Activated naive CD8-positive, alpha-beta T cell treated with anti-CD3 and anti-CD28 coated beads, Interleukin-2, amount 10 ng/mL, durations not matched to agents 7 days and 5 days (primary cell): Measurements from ENCODE around the gene EML6. TPM values are rescaled to one million over a fixed set of nuclear protein-coding genes. Genes with fewer than 3 reads are reported as not detected.
A peak's percentile ranks its signal among the peaks of the same experiment; 100 is the strongest.
"Not testable (repeated sequence)": the region's sequence is repeated elsewhere in the genome, so short reads cannot be mapped to it uniquely, and the experiment has no call there.

ENCODE experiments used
- ATAC-seq: fragments of 150-1000 bp; cut with Tn5 transposase; one replicate; pipeline ENCODE4 v1.10.0; 2021; ENCODE audit warnings: low read depth, moderate library complexity
- POLR2A ChIA-PET: fragments of 350-600 bp; sonication (Branson Sonifier 250); formaldehyde crosslinking; loops from one replicate; lab custom pipeline; 2021; ENCODE audit warnings: antibody characterized with exemption; lab: Charles Lee
- DNase-seq: peaks from one replicate; pipeline ENCODE4 v3.0.0; 2021
- H3K27ac Mint-ChIP-seq: one replicate; pipeline ENCODE4 v1.8.0; 2022; ENCODE audit warnings: mild to moderate bottlenecking, mixed read lengths
- H3K27me3 Mint-ChIP-seq: one replicate; pipeline ENCODE4 v1.8.0; 2022; ENCODE audit warnings: mild to moderate bottlenecking, moderate library complexity, mixed read lengths
- H3K36me3 Mint-ChIP-seq: one replicate; pipeline ENCODE4 v1.8.0; 2021; ENCODE audit warnings: mild to moderate bottlenecking, mixed read lengths
- H3K4me1 Mint-ChIP-seq: one replicate; pipeline ENCODE4 v1.8.0; 2021; ENCODE audit warnings: mixed read lengths
- H3K4me3 Mint-ChIP-seq: one replicate; pipeline ENCODE4 v1.8.0; 2022; ENCODE audit warnings: mild to moderate bottlenecking, moderate library complexity, mixed read lengths
- H3K9me3 Mint-ChIP-seq: one replicate; pipeline ENCODE4 v1.8.0; 2021; ENCODE audit warnings: mixed read lengths
- total RNA-seq, 2 experiments: library from RNA; stranded (reverse); gene quantifications; one replicate each; pipeline ENCODE4 v1.2.3, GENCODE V29; 2021

EML6 gene
- total RNA-seq, 2 experiments from 2014 or later, result 2.1 to 2.4 TPM

- no peak overlapping the region for H3K27ac Mint-ChIP-seq
- DNase-seq, result no peak
- no peak for ATAC-seq
- no peak overlapping the region for H3K4me3 Mint-ChIP-seq
- H3K27me3 Mint-ChIP-seq, result no peaks in the 10 kb centered on the region
- H3K36me3 Mint-ChIP-seq, result peaks cover 33% of the 10 kb centered on the region
- POLR2A ChIA-PET, result no interaction called here
- no peaks in the 10 kb centered on the region for H3K9me3 Mint-ChIP-seq
- H3K4me1 Mint-ChIP-seq, result peaks cover 9% of the 10 kb centered on the region
Measured at GRCh38 chr2:54983345-54984220, 260.1 kb downstream of the EML6 start.

- Mint-ChIP-seq H3K4me1 (peaks cover 9% of the 10 kb centered on the region), H3K27me3 (no peaks in the 10 kb centered on the region), H3K36me3 (peaks cover 31% of the 10 kb centered on the region), H3K9me3 (no peaks in the 10 kb centered on the region), H3K27ac (no peak overlapping the region), H3K4me3 (no peak overlapping the region)
- ATAC-seq (no peak), DNase-seq (no peak)
- POLR2A ChIA-PET, result no interaction called here
Measured at GRCh38 chr2:54984476-54984875, 261.0 kb downstream of the EML6 start.

GRCh38 chr2:54986264-54986663, 262.8 kb downstream of the EML6 start:
- no peaks in the 10 kb centered on the region for H3K9me3 Mint-ChIP-seq
- H3K27ac Mint-ChIP-seq, result no peak overlapping the region
- no peak for DNase-seq
- ATAC-seq, result no peak
- POLR2A ChIA-PET, result no interaction called here
- peaks cover 30% of the 10 kb centered on the region for H3K36me3 Mint-ChIP-seq
- H3K27me3 Mint-ChIP-seq, result no peaks in the 10 kb centered on the region
- peaks cover 7% of the 10 kb centered on the region for H3K4me1 Mint-ChIP-seq
- H3K4me3 Mint-ChIP-seq, result no peak overlapping the region

GRCh38 chr2:54988612-54989011, 265.1 kb downstream of the EML6 start:
- DNase-seq, result no peak
- H3K27ac Mint-ChIP-seq, result no peak overlapping the region
- H3K4me3 Mint-ChIP-seq, result no peak overlapping the region
- POLR2A ChIA-PET, result no interaction called here
- no peaks in the 10 kb centered on the region for H3K9me3 Mint-ChIP-seq
- H3K4me1 Mint-ChIP-seq, result peaks cover 6% of the 10 kb centered on the region
- H3K27me3 Mint-ChIP-seq, result no peaks in the 10 kb centered on the region
- ATAC-seq, result no peak
- H3K36me3 Mint-ChIP-seq, result peaks cover 19% of the 10 kb centered on the region

DNA sequence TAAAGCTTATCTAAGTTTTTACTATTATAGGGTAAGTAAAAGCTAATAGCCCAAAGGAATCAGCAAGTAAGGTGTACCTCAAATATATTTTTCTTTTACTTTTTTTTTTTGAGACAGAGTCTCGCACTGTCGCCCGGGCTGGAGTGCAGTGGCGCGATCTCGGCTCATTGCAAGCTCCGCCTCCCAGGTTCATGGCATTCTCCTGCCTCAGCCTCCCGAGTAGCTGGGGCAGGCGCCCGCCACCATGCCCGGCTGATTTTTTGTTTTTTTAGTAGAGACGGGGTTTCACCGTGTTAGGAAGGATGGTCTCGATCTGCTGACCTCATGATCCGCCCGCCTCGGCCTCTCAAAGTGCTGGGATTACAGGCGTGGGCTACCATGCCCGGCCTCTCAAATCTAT, 267.2 kb downstream of the EML6 start:
- ATAC-seq, H3K4me1 Mint-ChIP-seq, DNase-seq, POLR2A ChIA-PET, H3K9me3 Mint-ChIP-seq, H3K4me3 Mint-ChIP-seq, H3K27ac Mint-ChIP-seq, H3K27me3 Mint-ChIP-seq: not testable (repeated sequence)
- peaks cover 16% of the 10 kb centered on the region for H3K36me3 Mint-ChIP-seq

DNA sequence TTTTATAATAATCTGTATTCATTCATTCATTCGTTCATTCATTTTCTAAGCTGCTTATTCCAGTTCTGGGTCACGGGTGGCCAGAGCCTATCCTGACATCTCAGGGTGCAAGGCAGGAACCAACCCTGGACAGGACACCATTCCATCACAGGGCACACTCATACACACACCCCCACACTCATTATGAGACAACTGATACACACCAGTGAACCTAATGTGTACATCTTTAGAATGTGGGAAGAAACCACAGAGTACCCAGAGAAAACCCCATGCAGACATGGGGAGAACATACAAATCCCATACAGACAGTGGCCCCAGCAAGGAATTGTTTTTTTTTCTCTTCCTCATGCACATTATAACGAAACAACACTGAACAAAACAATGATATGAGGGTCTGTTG, 272.1 kb downstream of the EML6 start:
- POLR2A ChIA-PET, result no interaction called here
- ATAC-seq, result no peak
- H3K4me3 Mint-ChIP-seq, result no peak overlapping the region
- no peaks in the 10 kb centered on the region for H3K27me3 Mint-ChIP-seq
- H3K4me1 Mint-ChIP-seq, result peaks cover 24% of the 10 kb centered on the region
- no peaks in the 10 kb centered on the region for H3K9me3 Mint-ChIP-seq
- no peak for DNase-seq
- peaks cover 9% of the 10 kb centered on the region for H3K36me3 Mint-ChIP-seq
- H3K27ac Mint-ChIP-seq, result no peak overlapping the region

GRCh38 chr2:54997826-54998225, 274.4 kb downstream of the EML6 start:
- no peak for DNase-seq
- Mint-ChIP-seq H3K27me3 (no peaks in the 10 kb centered on the region), H3K4me3 (no peak overlapping the region), H3K9me3 (no peaks in the 10 kb centered on the region), H3K4me1 (peaks cover 27% of the 10 kb centered on the region), H3K27ac (no peak overlapping the region), H3K36me3 (peaks cover 9% of the 10 kb centered on the region)
- POLR2A ChIA-PET, result no interaction called here
- ATAC-seq, result no peak

DNA sequence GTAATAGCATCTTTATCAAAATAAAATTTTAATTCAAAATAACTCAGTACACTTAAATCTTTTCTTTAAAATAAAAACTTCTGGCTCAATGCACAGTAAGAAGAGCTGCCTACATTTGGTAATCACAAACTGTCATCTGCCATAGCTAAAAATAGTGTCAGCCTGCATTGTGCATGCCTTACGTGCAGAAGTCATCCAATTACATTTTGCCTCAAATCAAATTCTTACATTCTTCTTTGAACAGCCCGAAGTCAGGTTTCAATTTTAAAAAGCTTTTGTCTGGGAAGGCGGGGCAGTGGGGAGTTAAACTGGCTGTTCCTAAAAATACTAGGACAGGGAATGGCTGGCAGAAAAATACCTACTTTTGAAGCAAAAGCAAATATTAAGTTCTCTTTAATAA, 275.7 kb downstream of the EML6 start:
- H3K27ac Mint-ChIP-seq, result no peak overlapping the region
- peaks cover 27% of the 10 kb centered on the region for H3K4me1 Mint-ChIP-seq
- H3K36me3 Mint-ChIP-seq, result peaks cover 8% of the 10 kb centered on the region
- no peak overlapping the region for H3K4me3 Mint-ChIP-seq
- no peaks in the 10 kb centered on the region for H3K27me3 Mint-ChIP-seq
- POLR2A ChIA-PET, result no interaction called here
- ATAC-seq (no peak), DNase-seq (no peak)
- no peaks in the 10 kb centered on the region for H3K9me3 Mint-ChIP-seq

DNA sequence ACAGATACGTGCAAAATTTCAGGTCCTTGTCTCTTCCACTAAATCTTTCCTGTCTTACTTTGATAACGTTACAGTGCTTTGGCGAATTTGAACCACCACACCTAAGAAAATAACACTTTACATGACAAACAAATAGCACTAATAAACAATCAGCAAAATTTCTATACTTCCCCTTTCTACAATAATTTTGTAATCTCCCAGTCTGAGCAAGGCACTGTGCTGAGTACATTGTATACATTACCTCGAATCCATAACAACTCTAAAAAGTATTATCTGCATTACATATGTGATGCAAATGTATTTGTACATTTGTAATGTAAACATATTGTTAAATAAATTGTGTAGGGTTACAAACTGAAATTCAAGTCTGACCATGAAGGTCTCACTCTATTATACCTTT, 276.9 kb downstream of the EML6 start:
- peaks cover 31% of the 10 kb centered on the region for H3K4me1 Mint-ChIP-seq
- POLR2A ChIA-PET, result no interaction called here
- H3K9me3 Mint-ChIP-seq, result no peaks in the 10 kb centered on the region
- H3K4me3 Mint-ChIP-seq, result no peak overlapping the region
- peaks cover 4% of the 10 kb centered on the region for H3K36me3 Mint-ChIP-seq
- no peak for DNase-seq
- H3K27me3 Mint-ChIP-seq, result no peaks in the 10 kb centered on the region
- no peak for ATAC-seq
- H3K27ac Mint-ChIP-seq, result no peak overlapping the region

DNA sequence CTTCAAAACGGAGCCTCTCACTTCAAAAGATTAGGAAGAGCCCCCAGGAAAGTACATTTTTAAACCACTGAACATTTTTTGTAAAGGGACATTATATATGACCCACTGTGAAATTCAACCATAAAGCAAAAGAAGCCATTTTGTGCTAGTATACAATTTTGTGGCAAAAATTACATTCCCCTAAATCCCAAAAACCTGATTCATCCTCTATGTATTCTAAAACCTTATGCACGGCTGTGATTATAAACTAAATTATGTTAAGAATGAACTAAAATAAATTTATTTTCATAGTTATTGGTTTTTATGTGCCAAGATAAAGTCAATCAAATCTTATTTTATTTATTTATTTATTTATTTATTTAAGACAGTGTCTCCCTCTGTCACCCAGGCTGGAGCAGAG, 278.3 kb downstream of the EML6 start:
- Mint-ChIP-seq H3K4me3 (no peak overlapping the region), H3K36me3 (peaks cover 2% of the 10 kb centered on the region), H3K9me3 (no peaks in the 10 kb centered on the region), H3K4me1 (peaks cover 32% of the 10 kb centered on the region), H3K27me3 (no peaks in the 10 kb centered on the region), H3K27ac (no peak overlapping the region)
- POLR2A ChIA-PET, result no interaction called here
- DNase-seq (no peak), ATAC-seq (no peak)

DNA sequence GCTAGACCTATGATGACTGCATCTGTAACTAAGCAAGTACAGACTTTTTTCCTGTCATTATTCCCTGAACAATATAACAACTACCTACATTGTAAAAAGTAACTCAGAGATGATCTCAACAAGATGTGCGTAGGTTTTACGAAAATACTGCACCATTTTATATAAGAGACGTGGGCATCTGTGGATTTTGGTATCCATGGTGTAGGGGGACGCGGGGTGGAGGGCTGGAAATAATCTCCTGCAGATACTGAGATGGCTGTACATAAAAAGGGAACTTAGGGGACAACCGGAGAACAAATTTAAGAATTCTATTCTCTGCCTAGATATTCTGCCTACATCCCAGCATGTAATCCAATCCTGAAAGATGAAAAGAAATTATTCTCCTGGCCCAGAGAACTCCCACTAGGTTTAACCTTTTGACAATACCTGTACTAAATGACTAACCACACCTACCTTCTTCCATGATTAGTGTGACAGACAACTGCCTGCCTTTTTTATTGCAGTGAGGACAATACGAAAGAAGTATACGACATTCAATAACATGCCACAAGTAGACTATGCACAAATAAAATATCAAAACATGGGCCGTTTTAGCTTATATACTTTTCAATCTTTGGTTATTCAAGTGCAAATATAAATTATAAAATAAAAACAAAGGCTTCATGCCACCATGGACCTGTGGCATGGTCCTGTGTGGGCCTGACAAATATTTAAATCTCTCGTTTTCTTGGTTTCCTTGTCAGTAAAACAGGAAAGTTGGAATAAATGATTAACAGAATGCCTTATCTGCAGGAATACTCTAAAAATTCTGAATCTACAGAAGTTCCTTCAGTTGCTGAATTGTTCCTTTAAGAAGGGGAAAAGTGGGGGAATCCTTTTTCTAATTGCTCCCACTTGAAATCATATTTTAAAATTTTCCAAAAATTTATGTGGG, 280.5 kb downstream of the EML6 start:
- H3K27me3 Mint-ChIP-seq, result no peaks in the 10 kb centered on the region

GRCh38 chr2:55006306-55006705, 282.8 kb downstream of the EML6 start:
- DNase-seq, result no peak
- POLR2A ChIA-PET, result no interaction called here
- Mint-ChIP-seq H3K36me3 (peaks cover 2% of the 10 kb centered on the region), H3K27ac (peak overlapping the region; percentile 22), H3K27me3 (no peaks in the 10 kb centered on the region), H3K9me3 (no peaks in the 10 kb centered on the region), H3K4me3 (peak overlapping the region; percentile 60), H3K4me1 (peaks cover 40% of the 10 kb centered on the region)
- no peak for ATAC-seq

More for the DNA sequence above, 280.5 kb downstream of the EML6 start:
- POLR2A ChIA-PET, result no interaction called here
- H3K36me3 Mint-ChIP-seq, result peaks cover 2% of the 10 kb centered on the region
- H3K9me3 Mint-ChIP-seq, result no peaks in the 10 kb centered on the region
- H3K4me3 Mint-ChIP-seq, result no peak overlapping the region
- H3K4me1 Mint-ChIP-seq, result peaks cover 36% of the 10 kb centered on the region
- no peak for DNase-seq
- ATAC-seq, result no peak
- no peak overlapping the region for H3K27ac Mint-ChIP-seq

DNA sequence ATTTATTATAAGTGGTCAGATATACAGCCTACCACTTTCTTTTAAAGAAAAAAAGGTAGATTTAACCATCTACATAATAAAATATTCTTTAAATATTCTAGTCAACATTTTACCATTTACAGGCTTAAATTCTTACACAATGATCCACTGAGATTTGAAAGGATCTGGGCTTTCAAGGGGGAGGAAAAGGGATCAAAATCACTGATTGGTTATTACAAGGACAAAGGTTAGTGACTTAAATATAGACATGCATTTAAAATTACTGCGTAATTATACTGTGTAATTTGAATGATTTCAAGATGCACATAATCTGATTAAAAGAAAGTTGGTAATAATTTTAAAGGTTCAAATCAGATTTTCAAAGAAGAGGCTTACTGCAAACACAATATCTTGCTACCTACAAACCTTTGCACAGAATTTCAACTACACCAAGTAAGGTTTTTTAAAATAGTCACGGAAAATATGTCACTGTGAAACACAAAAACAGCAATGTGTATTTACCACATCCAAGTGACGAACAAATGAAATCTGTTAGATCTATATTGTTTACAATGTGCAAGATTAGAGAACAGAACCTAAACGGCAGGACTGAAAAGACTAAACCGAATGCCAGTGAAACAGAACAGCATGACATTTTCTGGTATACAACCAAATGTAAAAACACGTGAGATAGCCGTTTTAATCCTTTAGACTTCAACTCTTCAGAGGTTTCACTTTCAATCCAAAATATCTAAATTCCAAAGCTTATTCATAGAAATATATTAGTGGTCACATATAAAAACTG, 286.0 kb downstream of the EML6 start:
- peaks cover 4% of the 10 kb centered on the region for H3K36me3 Mint-ChIP-seq
- H3K9me3 Mint-ChIP-seq, result no peaks in the 10 kb centered on the region
- POLR2A ChIA-PET, result interaction anchor here (2.5 kb wide), 1 partner anchor 40 kb away, joined by 25 read pairs; the partner anchor contains the start of gene RTN4
- H3K27me3 Mint-ChIP-seq, result no peaks in the 10 kb centered on the region
- peak overlapping the region; percentile 91 for H3K4me3 Mint-ChIP-seq
- peak overlapping the region; percentile 92 for H3K27ac Mint-ChIP-seq
- peak; percentile 35 for ATAC-seq
- peaks cover 48% of the 10 kb centered on the region for H3K4me1 Mint-ChIP-seq
- no peak for DNase-seq
